HCT116 (cell line): Measurements from ENCODE around the gene PDE9A.

Experiments
- ATF3 ChIP-seq: IDR thresholded peaks from 2 replicates; pipeline ENCODE4 v1.6.1; 2012
- CTCF ChIP-seq, 3 experiments: fragments of 200-600 bp in 1 of 3; sonication (generic) in 1 of 3; IDR thresholded peaks in 2 of 3; conservative IDR thresholded peaks in 1 of 3; 2 replicates each; pipeline ENCODE4 v1.5.1; 2012 to 2017; ENCODE audit warnings: low read depth in 2 of 3, low read length in 2 of 3, antibody characterized with exemption in 1 of 3, borderline replicate concordance in 1 of 3, control low read depth in 1 of 3, mild to moderate bottlenecking in 1 of 3, mixed read lengths in 1 of 3, mixed run types in 1 of 3, moderate library complexity in 1 of 3; ENCODE audit not compliant: insufficient read depth in 1 of 3
- EGR1 ChIP-seq: IDR thresholded peaks from 2 replicates; pipeline ENCODE4 v1.6.1; 2012; ENCODE audit warnings: low read depth
- EZH2 ChIP-seq: fragments of 200-600 bp; sonication (generic); IDR thresholded peaks from 2 replicates; pipeline ENCODE4 v1.6.1; 2017; ENCODE audit warnings: antibody characterized with exemption, mixed run types
- FOSL1 ChIP-seq: IDR thresholded peaks from 2 replicates; pipeline ENCODE4 v1.6.1; 2012; ENCODE audit warnings: low read depth
- JUND ChIP-seq: IDR thresholded peaks from 2 replicates; pipeline ENCODE4 v1.6.1; 2012
- MAX ChIP-seq: IDR thresholded peaks from 2 replicates; pipeline ENCODE4 v1.6.1; 2012
- POLR2A ChIP-seq: IDR thresholded peaks from 2 replicates; pipeline ENCODE4 v1.7.0; 2011; ENCODE audit warnings: borderline replicate concordance; ENCODE audit not compliant: insufficient read depth, insufficient read length; ENCODE audit errors: extremely low read depth
- POLR2AphosphoS5 ChIP-seq: IDR thresholded peaks from 2 replicates; pipeline ENCODE4 v1.6.1; 2011; ENCODE audit warnings: mild to moderate bottlenecking, low read depth, low read length, moderate library complexity
- RAD21 ChIP-seq: IDR thresholded peaks from 2 replicates; pipeline ENCODE4 v1.6.1; 2012; ENCODE audit warnings: low read depth, mild to moderate bottlenecking
- REST ChIP-seq: IDR thresholded peaks from 2 replicates; pipeline ENCODE4 v1.6.1; 2012; ENCODE audit warnings: low read depth
- YY1 ChIP-seq: IDR thresholded peaks from 2 replicates; pipeline ENCODE4 v1.6.1; 2011; ENCODE audit warnings: low read length, low read depth, moderate library complexity, mild to moderate bottlenecking; ENCODE audit not compliant: insufficient replicate concordance; ENCODE audit errors: extremely low read depth

DNA sequence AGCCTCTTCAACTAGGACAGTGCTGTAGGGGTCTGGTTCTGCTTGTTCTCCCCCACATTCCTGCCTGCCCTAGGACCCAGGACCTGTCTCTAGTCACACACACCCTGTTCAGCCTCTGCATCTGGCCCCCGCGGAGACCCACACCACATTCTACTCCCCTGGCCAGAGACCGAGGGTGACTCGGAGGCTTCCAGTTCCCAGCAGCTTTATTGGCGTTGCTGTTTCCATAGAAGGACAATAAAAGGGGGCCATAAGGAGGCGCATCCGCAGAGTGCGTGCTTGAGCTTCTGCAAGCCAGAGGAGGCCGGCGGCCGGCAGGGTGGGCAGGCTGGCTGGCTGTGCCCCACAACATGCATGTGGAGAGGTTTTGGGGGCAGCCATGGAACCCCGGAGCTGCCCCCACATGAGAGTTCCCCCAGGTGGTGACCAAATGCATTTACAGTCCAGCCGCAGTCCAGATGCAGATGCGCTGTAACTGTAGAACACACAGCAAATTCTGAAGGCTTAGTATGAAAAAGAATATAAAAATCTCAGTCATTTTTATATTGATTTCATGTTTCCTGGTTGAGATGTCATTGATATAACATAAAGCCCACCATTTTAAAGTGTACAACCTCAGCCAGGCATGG, 52.4 kb downstream of the PDE9A start:
- TF ChIP-seq EGR1 (no peak), CTCF (IDR thresholded peaks at IDR 0.05 in 2 of 3, conservative IDR thresholded peaks at IDR 0.05 in 1 of 3; ENCODE audit: borderline replicate concordance in 1 of 3, insufficient read depth in 1 of 3, low read depth in 2 of 3, low read length in 2 of 3) (peak in 2 of 3 experiments; percentile 5 to 13; a peak in 1 of 6 replicates), JUND (no peak), YY1 (no peak), EZH2 (no peak), POLR2AphosphoS5 (no peak), MAX (no peak), ATF3 (no peak), FOSL1 (no peak), POLR2A (no peak), REST (no peak), RAD21 (no peak)
